ENCODE measurements around the gene AHSP.

The AHSP gene

DNA sequence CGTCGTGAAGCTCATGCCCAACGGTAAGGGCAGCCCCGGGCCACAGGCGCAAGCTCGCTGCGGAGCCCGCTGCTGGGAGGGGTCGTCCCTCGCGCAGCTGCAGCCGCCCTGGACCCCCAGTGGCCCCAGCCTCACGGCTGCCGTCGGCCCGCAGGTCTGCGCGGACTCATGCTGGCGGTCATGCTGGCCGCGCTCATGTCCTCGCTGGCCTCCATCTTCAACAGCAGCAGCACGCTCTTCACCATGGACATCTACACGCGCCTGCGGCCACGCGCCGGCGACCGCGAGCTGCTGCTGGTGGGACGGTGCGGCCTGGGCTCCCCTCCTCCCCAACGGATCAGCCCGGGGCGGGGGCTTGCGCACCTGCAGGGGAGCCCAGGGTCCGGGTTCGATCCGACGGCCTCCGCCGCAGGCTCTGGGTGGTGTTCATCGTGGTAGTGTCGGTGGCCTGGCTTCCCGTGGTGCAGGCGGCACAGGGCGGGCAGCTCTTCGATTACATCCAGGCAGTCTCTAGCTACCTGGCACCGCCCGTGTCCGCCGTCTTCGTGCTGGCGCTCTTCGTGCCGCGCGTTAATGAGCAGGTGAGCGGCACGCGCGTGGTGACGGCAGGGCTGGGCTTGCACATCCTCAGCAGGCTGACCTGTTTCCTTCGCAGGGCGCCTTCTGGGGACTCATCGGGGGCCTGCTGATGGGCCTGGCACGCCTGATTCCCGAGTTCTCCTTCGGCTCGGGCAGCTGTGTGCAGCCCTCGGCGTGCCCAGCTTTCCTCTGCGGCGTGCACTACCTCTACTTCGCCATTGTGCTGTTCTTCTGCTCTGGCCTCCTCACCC is 39.0 kb upstream of the AHSP start:
- H3K27me3 ChIP-seq (replicated peaks; ENCODE audit: control insufficient read depth, insufficient read depth, low read length), result no peaks in the 10 kb centered on the region; the same call in 1 of the 2 replicates
- TF ChIP-seq, protein P1, sequence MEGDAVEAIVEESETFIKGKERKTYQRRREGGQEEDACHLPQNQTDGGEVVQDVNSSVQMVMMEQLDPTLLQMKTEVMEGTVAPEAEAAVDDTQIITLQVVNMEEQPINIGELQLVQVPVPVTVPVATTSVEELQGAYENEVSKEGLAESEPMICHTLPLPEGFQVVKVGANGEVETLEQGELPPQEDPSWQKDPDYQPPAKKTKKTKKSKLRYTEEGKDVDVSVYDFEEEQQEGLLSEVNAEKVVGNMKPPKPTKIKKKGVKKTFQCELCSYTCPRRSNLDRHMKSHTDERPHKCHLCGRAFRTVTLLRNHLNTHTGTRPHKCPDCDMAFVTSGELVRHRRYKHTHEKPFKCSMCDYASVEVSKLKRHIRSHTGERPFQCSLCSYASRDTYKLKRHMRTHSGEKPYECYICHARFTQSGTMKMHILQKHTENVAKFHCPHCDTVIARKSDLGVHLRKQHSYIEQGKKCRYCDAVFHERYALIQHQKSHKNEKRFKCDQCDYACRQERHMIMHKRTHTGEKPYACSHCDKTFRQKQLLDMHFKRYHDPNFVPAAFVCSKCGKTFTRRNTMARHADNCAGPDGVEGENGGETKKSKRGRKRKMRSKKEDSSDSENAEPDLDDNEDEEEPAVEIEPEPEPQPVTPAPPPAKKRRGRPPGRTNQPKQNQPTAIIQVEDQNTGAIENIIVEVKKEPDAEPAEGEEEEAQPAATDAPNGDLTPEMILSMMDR (IDR thresholded peaks at IDR 0.05; ENCODE audit: insufficient read depth, low read length, poor library complexity, severe bottlenecking), result no peak
- DNase-seq (ENCODE audit: extremely low read depth, insufficient read length), result no peak
- peaks cover 17% of the 10 kb centered on the region for H3K36me3 ChIP-seq (ENCODE audit: control insufficient read depth, insufficient read depth, low read length)
- no peak overlapping the region for H3K4me3 ChIP-seq (replicated peaks; ENCODE audit: low read depth, low read length)

- TF ChIP-seq, protein P1 (IDR thresholded peaks at IDR 0.05; ENCODE audit: insufficient read depth, low read length, poor library complexity, severe bottlenecking), result no peak
- Histone ChIP-seq H3K27me3 (replicated peaks; ENCODE audit: control insufficient read depth, insufficient read depth, low read length) (no peaks in the 10 kb centered on the region; the same call in 1 of the 2 replicates), H3K36me3 (ENCODE audit: control insufficient read depth, insufficient read depth, low read length) (peaks cover 18% of the 10 kb centered on the region), H3K4me3 (replicated peaks; ENCODE audit: low read depth, low read length) (no peak overlapping the region)
- no peak for DNase-seq (ENCODE audit: extremely low read depth, insufficient read length)
These were observed 38.5 kb upstream of the AHSP start for GRCh38 chr16:31489298-31489564.

DNA sequence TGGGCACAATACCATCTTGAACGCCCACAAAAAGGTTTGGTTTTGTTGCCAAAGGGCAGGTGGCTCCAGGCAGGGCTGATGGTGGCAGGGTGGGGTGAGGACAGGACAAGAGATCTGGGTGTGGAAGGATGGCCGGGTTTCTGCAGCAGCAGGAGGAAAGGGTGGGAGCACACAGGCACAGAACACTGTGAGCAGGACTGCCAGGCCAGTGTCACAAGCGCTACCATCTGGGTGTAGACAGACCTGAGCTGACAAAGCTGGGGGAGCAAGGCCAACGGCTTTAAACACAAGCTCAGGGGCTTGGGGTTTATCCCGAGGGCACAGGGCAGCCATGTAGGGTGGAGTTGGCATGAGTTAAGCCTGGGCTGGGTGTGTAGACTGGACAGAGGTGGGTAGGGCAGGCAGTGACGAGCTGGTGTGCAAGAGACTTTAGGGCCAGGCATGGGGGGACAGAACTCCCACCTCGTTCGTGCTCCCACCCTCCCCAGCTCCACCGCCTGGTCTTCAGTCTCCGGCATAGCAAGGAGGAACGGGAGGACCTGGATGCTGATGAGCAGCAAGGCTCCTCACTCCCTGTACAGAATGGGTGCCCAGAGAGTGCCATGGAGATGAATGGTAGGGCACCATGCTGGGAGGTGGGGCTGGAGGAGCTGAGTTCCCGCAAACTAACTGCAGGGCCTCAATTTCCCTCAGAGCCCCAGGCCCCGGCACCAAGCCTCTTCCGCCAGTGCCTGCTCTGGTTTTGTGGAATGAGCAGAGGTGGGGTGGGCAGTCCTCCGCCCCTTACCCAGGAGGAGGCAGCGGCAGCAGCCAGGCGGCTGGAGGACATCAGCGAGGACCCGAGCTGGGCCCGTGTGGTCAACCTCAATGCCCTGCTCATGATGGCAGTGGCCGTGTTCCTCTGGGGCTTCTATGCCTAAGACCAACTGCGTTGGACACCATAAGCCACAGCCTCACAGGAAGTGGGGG is 37.8 kb upstream of the AHSP start:
- TF ChIP-seq, protein P1 (IDR thresholded peaks at IDR 0.05; ENCODE audit: insufficient read depth, low read length, poor library complexity, severe bottlenecking), result no peak
- no peak for DNase-seq (ENCODE audit: extremely low read depth, insufficient read length)

DNA sequence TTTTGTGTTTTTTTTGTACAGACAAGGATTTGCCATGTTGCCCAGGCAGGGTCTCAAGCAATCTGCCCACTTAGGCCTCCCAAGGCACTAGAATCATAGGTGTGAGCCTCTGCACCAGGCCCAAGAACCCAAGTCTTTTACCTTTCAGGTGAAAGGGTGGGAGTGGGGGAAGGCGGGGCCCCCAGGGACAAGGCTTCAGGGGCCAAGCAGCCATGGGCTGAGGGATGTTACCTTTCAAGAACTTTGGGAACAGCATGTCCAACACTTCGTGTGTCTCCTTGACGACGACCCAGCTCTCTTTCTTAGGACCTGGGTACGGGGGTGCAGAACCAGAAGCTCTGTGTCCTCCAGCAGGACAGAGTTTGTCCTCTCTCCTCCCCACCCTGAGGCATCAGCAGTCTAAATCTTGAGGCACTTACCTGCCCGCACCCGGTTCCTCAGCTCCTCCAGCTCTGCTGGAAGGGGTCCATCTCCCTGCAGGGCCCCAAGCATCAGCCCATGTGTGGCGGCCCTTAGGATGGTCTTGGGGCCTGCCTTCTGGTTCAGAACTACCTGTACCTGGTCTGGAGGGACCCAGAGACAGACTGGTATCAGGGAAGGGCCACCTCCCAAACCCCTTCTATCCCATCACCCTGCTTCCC is 35.8 kb upstream of the AHSP start:
- Histone ChIP-seq H3K4me3 (replicated peaks; ENCODE audit: low read depth, low read length) (no peak overlapping the region), H3K36me3 (ENCODE audit: control insufficient read depth, insufficient read depth, low read length) (peaks cover 32% of the 10 kb centered on the region), H3K27me3 (replicated peaks; ENCODE audit: control insufficient read depth, insufficient read depth, low read length) (no peaks in the 10 kb centered on the region)
- TF ChIP-seq, protein P1 (IDR thresholded peaks at IDR 0.05; ENCODE audit: insufficient read depth, low read length, poor library complexity, severe bottlenecking), result no peak
- DNase-seq (ENCODE audit: extremely low read depth, insufficient read length), result no peak

More for the DNA sequence above, 37.8 kb upstream of the AHSP start:
- peaks cover 18% of the 10 kb centered on the region for H3K36me3 ChIP-seq (ENCODE audit: control insufficient read depth, insufficient read depth, low read length)
- H3K27me3 ChIP-seq (replicated peaks; ENCODE audit: control insufficient read depth, insufficient read depth, low read length), result no peaks in the 10 kb centered on the region
- H3K4me3 ChIP-seq (replicated peaks; ENCODE audit: low read depth, low read length), result no peak overlapping the region

GRCh38 chr16:31493506-31494125 is 34.1 kb upstream of the AHSP start:
- no peak for DNase-seq (ENCODE audit: extremely low read depth, insufficient read length)
- TF ChIP-seq, protein P1 (IDR thresholded peaks at IDR 0.05; ENCODE audit: insufficient read depth, low read length, poor library complexity, severe bottlenecking), result no peak
- H3K36me3 ChIP-seq (ENCODE audit: control insufficient read depth, insufficient read depth, low read length), result peaks cover 36% of the 10 kb centered on the region

More at GRCh38 chr16:31493506-31494125, 34.1 kb upstream of the AHSP start:
- no peaks in the 10 kb centered on the region for H3K27me3 ChIP-seq (replicated peaks; ENCODE audit: control insufficient read depth, insufficient read depth, low read length)
- H3K4me3 ChIP-seq (replicated peaks; ENCODE audit: low read depth, low read length), result no peak overlapping the region

Measured in GM06990 (cell line).